ENCODE measurements around the gene EDDM3A. TPM values are rescaled to one million over a fixed set of nuclear protein-coding genes. Genes with fewer than 3 reads are reported as not detected.
"Not testable (repeated sequence)": the region's sequence is repeated elsewhere in the genome, so short reads cannot be mapped to it uniquely, and the experiment has no call there.

The EDDM3A gene
- total RNA-seq, 4 donors from 2014 or later, result not detected

GRCh38 chr14:20757965-20758364, 12.3 kb downstream of the EDDM3A start:
- H3K4me1 ChIP-seq, result peaks cover 0 to 4% of the 10 kb centered on the region in 2 donors
- no peaks in the 10 kb centered on the region for H3K9me3 ChIP-seq
- H3K4me3 ChIP-seq, result no peak overlapping the region
- intact Hi-C loops (cut with DNase I; ENCODE audit: low total_unique reads) (no loop called here), in situ Hi-C loops (cut with MboI; ENCODE audit: low sequenced_read_pairs in 4 of 4) (no loop called here)
- no peak overlapping the region for H3K27ac ChIP-seq
- DNase-seq (no peak), ATAC-seq (no peak)
- TF ChIP-seq CTCF (IDR thresholded peaks at IDR 0.05 in 4 of 5, conservative IDR thresholded peaks at IDR 0.05 in 1 of 5) (peak in 2 of 5 experiments; percentile 20 to 39), POLR2A (IDR thresholded peaks at IDR 0.05) (no peak)
- no peaks in the 10 kb centered on the region for H3K36me3 ChIP-seq
- no peaks in the 10 kb centered on the region for H3K27me3 ChIP-seq

- H3K36me3 ChIP-seq; H3K4me3 ChIP-seq; ATAC-seq; H3K9me3 ChIP-seq; intact Hi-C loops (cut with DNase I; ENCODE audit: low total_unique reads); DNase-seq; H3K27ac ChIP-seq; in situ Hi-C loops (cut with MboI; ENCODE audit: low sequenced_read_pairs in 4 of 4); H3K4me1 ChIP-seq; H3K27me3 ChIP-seq: not testable (repeated sequence)
These were observed 13.8 kb downstream of the EDDM3A start for GRCh38 chr14:20759465-20759864.

- H3K27ac ChIP-seq, result no peak overlapping the region
- no peaks in the 10 kb centered on the region for H3K27me3 ChIP-seq
- no peaks in the 10 kb centered on the region for H3K36me3 ChIP-seq
- H3K4me1 ChIP-seq, result no peaks in the 10 kb centered on the region
- DNase-seq, result no peak
- H3K4me3 ChIP-seq, result no peak overlapping the region
- in situ Hi-C loops (cut with MboI; ENCODE audit: low sequenced_read_pairs in 4 of 4), result no loop called here
- ATAC-seq, result no peak
- TF ChIP-seq CTCF (IDR thresholded peaks at IDR 0.05 in 4 of 5, conservative IDR thresholded peaks at IDR 0.05 in 1 of 5), result no peak
- TF ChIP-seq POLR2A (IDR thresholded peaks at IDR 0.05), result no peak
- H3K9me3 ChIP-seq, result no peaks in the 10 kb centered on the region
- intact Hi-C loops (cut with DNase I; ENCODE audit: low total_unique reads), result no loop called here
These were observed 15.3 kb downstream of the EDDM3A start for GRCh38 chr14:20760950-20761349.

GRCh38 chr14:20768593-20768892, 22.9 kb downstream of the EDDM3A start:
- ATAC-seq (no peak), DNase-seq (no peak)
- Histone ChIP-seq H3K4me3 (no peak overlapping the region), H3K9me3 (no peaks in the 10 kb centered on the region), H3K36me3 (no peaks in the 10 kb centered on the region), H3K4me1 (no peaks in the 10 kb centered on the region), H3K27ac (no peak overlapping the region), H3K27me3 (no peaks in the 10 kb centered on the region)
- in situ Hi-C loops (cut with MboI; ENCODE audit: low sequenced_read_pairs in 4 of 4) (no loop called here), intact Hi-C loops (cut with DNase I; ENCODE audit: low total_unique reads) (no loop called here)
- TF ChIP-seq POLR2A (IDR thresholded peaks at IDR 0.05), result no peak
- TF ChIP-seq CTCF (IDR thresholded peaks at IDR 0.05 in 4 of 5, conservative IDR thresholded peaks at IDR 0.05 in 1 of 5), result no peak

- Histone ChIP-seq H3K4me1 (no peaks in the 10 kb centered on the region), H3K4me3 (no peak overlapping the region), H3K9me3 (no peaks in the 10 kb centered on the region), H3K36me3 (no peaks in the 10 kb centered on the region), H3K27ac (no peak overlapping the region), H3K27me3 (no peaks in the 10 kb centered on the region)
- ATAC-seq (no peak), DNase-seq (no peak)
- TF ChIP-seq CTCF (IDR thresholded peaks at IDR 0.05 in 4 of 5, conservative IDR thresholded peaks at IDR 0.05 in 1 of 5), result no peak
- intact Hi-C loops (cut with DNase I; ENCODE audit: low total_unique reads), result no loop called here
- in situ Hi-C loops (cut with MboI; ENCODE audit: low sequenced_read_pairs in 4 of 4), result no loop called here
These were observed 23.7 kb downstream of the EDDM3A start for GRCh38 chr14:20769421-20769820.
